Transverse colon (tissue), 4 donors: Measurements from ENCODE around the gene KLHDC7B. TPM values are rescaled to one million over a fixed set of nuclear protein-coding genes. Genes with fewer than 3 reads are reported as not detected.
A peak's percentile ranks its signal among the peaks of the same experiment; 100 is the strongest.

Experiments
- DNase-seq: peaks from one replicate; pipeline ENCODE4 v3.0.0-alpha.2; 2019
- H3K27ac ChIP-seq, 4 donors: fragments of 200-600 bp; sonication (generic); 2 replicates each; pipeline ENCODE4 v1.5.1; 2016 to 2018; ENCODE audit warnings: inconsistent platforms in 4 of 4
- H3K27me3 ChIP-seq: fragments of 200-600 bp; sonication (generic); 2 replicates; pipeline ENCODE4 v1.5.1; 2017; ENCODE audit warnings: inconsistent platforms
- H3K36me3 ChIP-seq, 4 donors: fragments of 200-600 bp; sonication (generic); 2 replicates each; pipeline ENCODE4 v1.5.1; 2017 to 2019; ENCODE audit warnings: inconsistent platforms in 4 of 4
- H3K4me1 ChIP-seq, 4 donors: fragments of 200-600 bp; sonication (generic); 2 replicates each; pipeline ENCODE4 v1.5.1; 2017 to 2020; ENCODE audit warnings: inconsistent platforms in 4 of 4
- H3K4me3 ChIP-seq, 4 donors: fragments of 200-600 bp; sonication (generic); 1 replicate in 1 of 4; 2 replicates in 3 of 4; pipeline versions ENCODE4 v1.5.1 to v1.6.1; 2017 to 2019; ENCODE audit warnings: inconsistent platforms in 4 of 4
- H3K9me3 ChIP-seq, 2 donors: fragments of 200-600 bp; sonication (generic); 2 replicates each; pipeline ENCODE4 v1.5.1; 2017 to 2019; ENCODE audit warnings: inconsistent platforms in 2 of 2
- CTCF ChIP-seq, 5 experiments: fragments of 200-600 bp in 3 of 5; fragments of 450-650 bp in 2 of 5; sonication (generic) in 3 of 5; IDR thresholded peaks; 1 replicate in 2 of 5; 2 replicates in 3 of 5; pipeline ENCODE4 v1.5.1; 2016 to 2017; ENCODE audit warnings: antibody characterized with exemption in 5 of 5, inconsistent platforms in 3 of 5, mild to moderate bottlenecking in 2 of 5, moderate library complexity in 1 of 5
- EP300 ChIP-seq: sonication (generic); formaldehyde crosslinking; IDR thresholded peaks from one replicate; pipeline ENCODE4 v1.6.1; 2017; ENCODE audit warnings: antibody characterized with exemption, low read depth
- POLR2A ChIP-seq: fragments of 450-650 bp; IDR thresholded peaks from one replicate; pipeline ENCODE4 v1.6.1; 2016; ENCODE audit warnings: antibody characterized with exemption, mild to moderate bottlenecking, moderate library complexity
- POLR2AphosphoS5 ChIP-seq, 3 donors: sonication (generic); formaldehyde crosslinking; IDR thresholded peaks; one replicate each; pipeline ENCODE4 v1.6.1; 2016; ENCODE audit warnings: antibody characterized with exemption in 3 of 3
- WGBS, 2 donors: methylation state at CpG; one replicate each; pipeline ENCODE4 v1.1.5; 2018; ENCODE audit warnings: low coverage in 1 of 2; 5-methylcytosine and 5-hydroxymethylcytosine counted together
- in situ Hi-C, 4 donors: fragments of 200-750 bp; cut with MboI; loops; one replicate each; pipeline versions ENCODE4 v1.15.0 to v1.15.1; 2017; ENCODE audit warnings: low sequenced_read_pairs in 3 of 4, low pct_ligation_motif_present in 1 of 4, low pct_unique_long_range_greater_than_20kb in 1 of 4
- intact Hi-C: fragments of 100-400 bp; cut with DNase I; formaldehyde crosslinking; loops from one replicate; pipeline ENCODE4 v1.15.1; 2023; ENCODE audit warnings: low total_unique reads
- total RNA-seq, 4 donors: library from RNA; depleted of rRNA; stranded (reverse); fragments of >200 nt; gene quantifications; one replicate each; pipeline ENCODE4 v1.1.0, GENCODE V29; 2016

KLHDC7B gene
- total RNA-seq, 4 donors from 2014 or later = 0.14 to 1.5 (median 0.32) TPM; not detected in 1

GRCh38 chr22:50524676-50525103 is 21.0 kb upstream of the KLHDC7B start:
- TF ChIP-seq POLR2A = no peak
- no peak for TF ChIP-seq POLR2AphosphoS5 (IDR thresholded peaks at IDR 0.05)
- no peak for TF ChIP-seq CTCF (IDR thresholded peaks at IDR 0.05)
- no peak for TF ChIP-seq EP300
- H3K27me3 ChIP-seq = no peaks in the 10 kb centered on the region
- intact Hi-C loops = no loop called here
- DNase-seq = no peak
- H3K9me3 ChIP-seq = no peaks in the 10 kb centered on the region
- peak overlapping the region; percentile 58 to 86 (median 74) for H3K4me3 ChIP-seq
- 5% methylated on average over 19 of the region's 19 CpGs; no CpG with 5 or more reads in 1 of the 2 donors for WGBS, 2 donors
- peak overlapping the region; percentile 95 to 99 (median 98) for H3K27ac ChIP-seq
- peaks cover 0 to 11% (median 1%) of the 10 kb centered on the region in 4 donors for H3K36me3 ChIP-seq
- peaks cover 14 to 48% (median 36%) of the 10 kb centered on the region in 4 donors for H3K4me1 ChIP-seq
- in situ Hi-C loops = no loop called here

GRCh38 chr22:50525104-50525857 is 20.4 kb upstream of the KLHDC7B start, which contains the start of gene SCO2:
Gene SCO2, minus strand, starts transcription at chr22:50525598. Its CDS starts 1,187 bp downstream, at chr22:50524411.
- intact Hi-C loops = no loop called here
- in situ Hi-C loops = no loop called here
- H3K4me1 ChIP-seq = peaks cover 14 to 49% (median 38%) of the 10 kb centered on the region in 4 donors

GRCh38 chr22:50525858-50526107 is 19.9 kb upstream of the KLHDC7B start:
- in situ Hi-C loops = no loop called here
- H3K27me3 ChIP-seq = no peaks in the 10 kb centered on the region
- intact Hi-C loops = no loop called here
- no peaks in the 10 kb centered on the region for H3K9me3 ChIP-seq
- DNase-seq = no peak
- peaks cover 0 to 11% (median 0%) of the 10 kb centered on the region in 4 donors for H3K36me3 ChIP-seq
- H3K4me3 ChIP-seq = peak overlapping the region; percentile 58 to 86 (median 74)
- 0% methylated on average over 1 of the region's 33 CpGs; no CpG with 5 or more reads in 1 of the 2 donors for WGBS, 2 donors
- peak overlapping the region; percentile 95 to 99 (median 98) for H3K27ac ChIP-seq
- peaks cover 14 to 54% (median 43%) of the 10 kb centered on the region in 4 donors for H3K4me1 ChIP-seq
- TF ChIP-seq CTCF (IDR thresholded peaks at IDR 0.05) (no peak), POLR2A (no peak), EP300 (no peak), POLR2AphosphoS5 (IDR thresholded peaks at IDR 0.05) (no peak)

More at GRCh38 chr22:50525104-50525857, 20.4 kb upstream of the KLHDC7B start, which contains the start of gene SCO2:
- Histone ChIP-seq H3K4me3 (peak within 1 kb of the TSS; percentile 58 to 86 (median 74)), H3K9me3 (no peaks in the 10 kb centered on the region), H3K36me3 (peaks cover 0 to 11% (median 0%) of the 10 kb centered on the region in 4 donors), H3K27ac (peak within 1 kb of the TSS; percentile 95 to 99 (median 98)), H3K27me3 (no peaks in the 10 kb centered on the region)
- 1% methylated on average over 49 of the region's 84 CpGs; no CpG with 5 or more reads in 1 of the 2 donors for WGBS, 2 donors
- no peak for TF ChIP-seq EP300
- TF ChIP-seq CTCF (IDR thresholded peaks at IDR 0.05) = peak in 4 of 5 experiments; percentile 24 to 56 (median 42)
- TF ChIP-seq POLR2AphosphoS5 (IDR thresholded peaks at IDR 0.05) = peak; percentile 90 to 98 (median 91)
- TF ChIP-seq POLR2A = peak; percentile 90
- peak; percentile 98 for DNase-seq

- DNase-seq = peak; percentile 88
- peaks cover 14 to 59% (median 48%) of the 10 kb centered on the region in 4 donors for H3K4me1 ChIP-seq
- in situ Hi-C loops = no loop called here
- H3K9me3 ChIP-seq = no peaks in the 10 kb centered on the region
- 1% methylated on average over 50 of the region's 77 CpGs; no CpG with 5 or more reads in 1 of the 2 donors for WGBS, 2 donors
- H3K27me3 ChIP-seq = no peaks in the 10 kb centered on the region
- peaks cover 0 to 11% (median 0%) of the 10 kb centered on the region in 4 donors for H3K36me3 ChIP-seq
- H3K4me3 ChIP-seq = peak overlapping the region; percentile 58 to 86 (median 74)
- intact Hi-C loops = no loop called here
- TF ChIP-seq CTCF (IDR thresholded peaks at IDR 0.05) (peak; percentile 37 to 76 (median 69)), EP300 (no peak), POLR2A (no peak), POLR2AphosphoS5 (IDR thresholded peaks at IDR 0.05) (peak; percentile 10 to 60 (median 46))
- peak overlapping the region; percentile 95 to 99 (median 98) for H3K27ac ChIP-seq
Measured at GRCh38 chr22:50526108-50526833, 19.4 kb upstream of the KLHDC7B start.
